SK-N-SH treated with all-trans-retinoic acid at 6 μM for 48 hours (cell line): ENCODE measurements around the gene LRP10.

Experiments
- ATAC-seq: fragments of 200-7000 bp; cut with Tn5 transposase; 3 replicates; pipeline ENCODE4 v1.9.1; 2020; ENCODE audit warnings: mild to moderate bottlenecking, moderate library complexity
- ARNTL ChIP-seq: fragments of 450-650 bp; formaldehyde crosslinking; IDR thresholded peaks from 2 replicates; pipeline ENCODE4 v1.5.0; 2020; ENCODE audit warnings: low read depth, mild to moderate bottlenecking, moderate library complexity, borderline replicate concordance
- BACH2 ChIP-seq: fragments of 250-450 bp; sonication (Bioruptor Pico); IDR thresholded peaks from 2 replicates; pipeline ENCODE4 v1.9.0; 2021; ENCODE audit warnings: mild to moderate bottlenecking, borderline replicate concordance
- CREB5 ChIP-seq: fragments of 250-450 bp; sonication (Bioruptor Pico); IDR thresholded peaks from 2 replicates; pipeline ENCODE4 v1.5.1; 2020; ENCODE audit warnings: low read depth, mild to moderate bottlenecking, moderate library complexity
- CSDC2 ChIP-seq: fragments of 250-450 bp; sonication (Bioruptor Pico); IDR thresholded peaks from 2 replicates; pipeline ENCODE4 v1.5.0; 2020; ENCODE audit warnings: mild to moderate bottlenecking, moderate library complexity
- CSRNP3 ChIP-seq: fragments of 250-450 bp; sonication (Bioruptor Pico); IDR thresholded peaks from 2 replicates; pipeline ENCODE4 v1.5.1; 2021; ENCODE audit warnings: mild to moderate bottlenecking, moderate library complexity
- ESRRG ChIP-seq: fragments of 250-450 bp; sonication (Bioruptor Pico); IDR thresholded peaks from 2 replicates; pipeline ENCODE4 v1.6.1; 2021; ENCODE audit warnings: mild to moderate bottlenecking
- GLIS3 ChIP-seq: fragments of 250-450 bp; sonication (Bioruptor Pico); IDR thresholded peaks from 2 replicates; pipeline ENCODE4 v1.5.0; 2020; ENCODE audit warnings: mild to moderate bottlenecking, moderate library complexity
- OSR1 ChIP-seq: fragments of 250-450 bp; sonication (Bioruptor Pico); IDR thresholded peaks from 2 replicates; pipeline ENCODE4 v1.8.0; 2022; ENCODE audit warnings: moderate library complexity, mild to moderate bottlenecking, inconsistent platforms
- PATZ1 ChIP-seq: fragments of 250-450 bp; sonication (Bioruptor Pico); IDR thresholded peaks from 2 replicates; pipeline ENCODE4 v1.8.0; 2020; ENCODE audit warnings: mild to moderate bottlenecking, moderate library complexity, borderline replicate concordance
- PPARA ChIP-seq: fragments of 250-450 bp; sonication (Bioruptor Pico); IDR thresholded peaks from 2 replicates; pipeline ENCODE4 v1.5.0; 2020; ENCODE audit warnings: mild to moderate bottlenecking, borderline replicate concordance
- RARB ChIP-seq: fragments of 250-450 bp; sonication (Bioruptor Pico); IDR thresholded peaks from 2 replicates; pipeline ENCODE4 v1.8.0; 2021; ENCODE audit warnings: mild to moderate bottlenecking, moderate library complexity
- SNAI2 ChIP-seq: fragments of 250-450 bp; sonication (Bioruptor Pico); IDR thresholded peaks from 2 replicates; pipeline ENCODE4 v1.5.0; 2020; ENCODE audit warnings: mild to moderate bottlenecking, moderate library complexity
- TCF4 ChIP-seq: fragments of 250-450 bp; sonication (Bioruptor Pico); IDR thresholded peaks from 2 replicates; pipeline ENCODE4 v1.8.0; 2021; ENCODE audit warnings: mild to moderate bottlenecking, moderate library complexity, borderline replicate concordance
- TOX ChIP-seq: fragments of 250-450 bp; sonication (Bioruptor Pico); IDR thresholded peaks from 2 replicates; pipeline ENCODE4 v1.8.0; 2021; ENCODE audit warnings: mild to moderate bottlenecking, moderate library complexity, borderline replicate concordance
- ZC3H10 ChIP-seq: fragments of 250-450 bp; sonication (Bioruptor Pico); IDR thresholded peaks from 2 replicates; pipeline ENCODE4 v1.5.1; 2021; ENCODE audit warnings: mild to moderate bottlenecking, moderate library complexity
- ZNF565 ChIP-seq: fragments of 450-650 bp; formaldehyde crosslinking; conservative IDR thresholded peaks from 2 replicates; pipeline ENCODE4 v1.5.0; 2020; ENCODE audit warnings: low read depth, mild to moderate bottlenecking, moderate library complexity
- ZNF70 ChIP-seq: fragments of 450-650 bp; formaldehyde crosslinking; IDR thresholded peaks from 2 replicates; pipeline ENCODE4 v1.5.0; 2020; ENCODE audit warnings: mild to moderate bottlenecking, moderate library complexity
- ZNF8 ChIP-seq: fragments of 450-650 bp; formaldehyde crosslinking; IDR thresholded peaks from 2 replicates; pipeline ENCODE4 v1.5.0; 2020; ENCODE audit warnings: mild to moderate bottlenecking, moderate library complexity
- TF ChIP-seq, protein P1 (sequence below): fragments of 250-450 bp; sonication (Bioruptor Pico); IDR thresholded peaks from 2 replicates; pipeline ENCODE4 v1.8.0; 2021; ENCODE audit warnings: low read depth, mild to moderate bottlenecking, moderate library complexity, borderline replicate concordance

Gene LRP10

DNA sequence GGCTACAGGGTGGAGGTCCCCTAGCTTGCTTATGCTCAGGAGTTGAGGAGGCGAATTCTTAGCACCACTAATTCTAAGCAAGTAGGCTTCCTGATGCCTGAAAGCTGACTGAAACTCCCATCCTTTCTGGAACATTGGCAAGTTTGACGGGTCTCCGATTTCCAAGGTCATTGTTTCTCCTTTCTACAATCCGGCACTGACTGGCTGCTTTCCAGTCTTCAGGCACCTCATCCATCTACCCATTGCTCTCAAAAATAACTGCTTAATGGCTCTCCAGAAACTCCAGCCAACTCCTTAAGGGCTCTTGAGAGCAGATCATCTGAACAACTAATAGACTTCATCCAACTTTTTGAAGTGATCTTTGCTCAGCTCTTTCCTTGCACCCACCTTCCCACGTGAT is 24.8 kb downstream of the LRP10 start:
- no peak for TF ChIP-seq ARNTL (CRISPR knock-in tag)
- TF ChIP-seq PPARA (CRISPR knock-in tag) = no peak
- TF ChIP-seq, protein P1, sequence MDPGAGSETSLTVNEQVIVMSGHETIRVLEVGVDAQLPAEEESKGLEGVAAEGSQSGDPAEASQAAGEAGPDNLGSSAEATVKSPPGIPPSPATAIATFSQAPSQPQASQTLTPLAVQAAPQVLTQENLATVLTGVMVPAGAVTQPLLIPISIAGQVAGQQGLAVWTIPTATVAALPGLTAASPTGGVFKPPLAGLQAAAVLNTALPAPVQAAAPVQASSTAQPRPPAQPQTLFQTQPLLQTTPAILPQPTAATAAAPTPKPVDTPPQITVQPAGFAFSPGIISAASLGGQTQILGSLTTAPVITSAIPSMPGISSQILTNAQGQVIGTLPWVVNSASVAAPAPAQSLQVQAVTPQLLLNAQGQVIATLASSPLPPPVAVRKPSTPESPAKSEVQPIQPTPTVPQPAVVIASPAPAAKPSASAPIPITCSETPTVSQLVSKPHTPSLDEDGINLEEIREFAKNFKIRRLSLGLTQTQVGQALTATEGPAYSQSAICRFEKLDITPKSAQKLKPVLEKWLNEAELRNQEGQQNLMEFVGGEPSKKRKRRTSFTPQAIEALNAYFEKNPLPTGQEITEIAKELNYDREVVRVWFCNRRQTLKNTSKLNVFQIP (CRISPR knock-in tag) = no peak
- TF ChIP-seq GLIS3 (CRISPR knock-in tag) = no peak
- no peak for TF ChIP-seq CSRNP3 (CRISPR knock-in tag)
- TF ChIP-seq CREB5 (CRISPR knock-in tag) = no peak
- TF ChIP-seq TCF4 (CRISPR knock-in tag) = no peak
- TF ChIP-seq OSR1 (CRISPR knock-in tag) = no peak
- TF ChIP-seq ZNF565 (CRISPR knock-in tag) = no peak
- no peak for TF ChIP-seq ZNF70 (CRISPR knock-in tag)
- no peak for TF ChIP-seq ZC3H10
- TF ChIP-seq RARB (CRISPR knock-in tag) = no peak
- TF ChIP-seq ZNF8 = no peak
- ATAC-seq = no peak

DNA sequence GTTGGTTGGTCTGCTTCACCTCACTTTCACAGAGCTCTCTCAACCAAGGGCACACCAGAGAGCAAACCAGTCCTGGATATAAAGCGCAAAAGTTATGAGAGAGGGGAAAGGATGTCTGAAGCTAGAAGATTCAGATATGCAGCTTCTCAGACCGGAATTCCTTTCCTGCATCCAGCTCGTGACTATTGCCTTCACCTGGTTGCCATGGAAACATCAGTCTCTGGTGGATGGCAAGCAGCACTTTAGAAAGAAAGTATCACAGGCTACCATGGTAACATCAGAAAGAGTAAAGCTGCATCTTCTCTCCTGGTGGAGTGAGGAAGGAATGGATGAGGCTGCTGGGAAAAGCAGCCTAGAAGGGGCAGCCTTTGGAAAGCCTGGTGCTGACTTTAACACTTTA is 25.2 kb downstream of the LRP10 start:
- no peak for ATAC-seq
- TF ChIP-seq SNAI2 (CRISPR knock-in tag) = no peak
- TF ChIP-seq TOX (CRISPR knock-in tag) = no peak

GRCh38 chr14:22897357-22897756 is 25.8 kb downstream of the LRP10 start:
- no peak for ATAC-seq
- TF ChIP-seq CSRNP3 (CRISPR knock-in tag) = no peak
- TF ChIP-seq ZNF8 = no peak
- TF ChIP-seq CSDC2 (CRISPR knock-in tag) = no peak
- TF ChIP-seq ARNTL (CRISPR knock-in tag) = no peak
- no peak for TF ChIP-seq PPARA (CRISPR knock-in tag)

DNA sequence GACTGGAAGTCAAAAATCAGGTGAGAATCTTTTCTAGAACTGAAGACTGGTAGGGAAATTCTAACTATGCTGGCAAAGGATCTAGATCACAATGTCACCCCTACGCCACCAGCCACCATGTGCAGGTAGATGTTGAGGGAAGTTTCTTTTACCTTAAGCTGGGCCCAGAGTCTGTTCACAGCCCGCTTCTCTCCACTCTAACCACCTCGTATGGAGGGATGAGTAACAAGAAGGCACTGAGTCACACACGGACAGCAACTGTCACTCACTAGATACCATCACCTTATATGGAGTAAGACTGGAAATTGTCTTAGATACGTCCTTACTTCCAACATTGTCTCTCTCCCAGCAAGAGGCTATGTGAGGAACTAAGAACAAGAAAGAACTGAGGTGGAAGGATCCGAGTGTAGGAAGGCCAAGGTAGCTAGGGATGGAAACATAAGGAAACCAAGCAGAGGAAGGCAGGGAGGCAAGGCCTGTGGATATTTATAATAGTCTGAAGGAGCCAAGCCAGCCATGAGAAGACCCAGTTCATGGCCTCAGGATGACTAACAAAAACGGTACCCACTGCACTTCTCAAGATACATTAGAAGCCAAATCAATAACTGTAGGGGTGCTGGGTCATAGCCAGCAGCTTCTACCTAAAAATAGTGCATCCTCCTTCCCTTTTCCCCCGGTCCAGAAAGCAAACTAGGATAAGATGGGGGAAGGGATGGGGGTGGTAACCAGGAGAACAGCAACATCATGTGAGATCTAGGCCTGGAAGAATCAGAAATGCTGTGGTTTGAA is 27.0 kb downstream of the LRP10 start:
- no peak for TF ChIP-seq GLIS3 (CRISPR knock-in tag)
- peak; percentile 87 for ATAC-seq

- TF ChIP-seq PATZ1 (CRISPR knock-in tag) (no peak), RARB (CRISPR knock-in tag) (no peak), GLIS3 (CRISPR knock-in tag) (no peak), ZC3H10 (no peak), ESRRG (no peak), CREB5 (CRISPR knock-in tag) (no peak), BACH2 (CRISPR knock-in tag) (no peak), TCF4 (CRISPR knock-in tag) (no peak)
- TF ChIP-seq, all 23 proteins: peak for 0
- ATAC-seq = peak; percentile 75
These were observed 28.7 kb downstream of the LRP10 start for GRCh38 chr14:22900081-22900799.
